ENCODE measurements around the gene LIPG. TPM values are rescaled to one million over a fixed set of nuclear protein-coding genes. Genes with fewer than 3 reads are reported as not detected.

LIPG gene
- total RNA-seq, 1 donor from 2014 or later: 1.5 TPM

- H3K27ac Mint-ChIP-seq (ENCODE audit: unreplicated experiment): no peak overlapping the region
- H3K4me1 Mint-ChIP-seq (ENCODE audit: low read depth): peaks cover 20% of the 10 kb centered on the region
- H3K27me3 Mint-ChIP-seq (ENCODE audit: low read depth): peaks cover 34% of the 10 kb centered on the region
- H3K4me3 Mint-ChIP-seq (ENCODE audit: unreplicated experiment): no peak overlapping the region
- H3K36me3 Mint-ChIP-seq (ENCODE audit: low read depth): no peaks in the 10 kb centered on the region
- TF ChIP-seq CTCF (IDR thresholded peaks at IDR 0.05): no peak
- DNase-seq (ENCODE audit: low spot score): no peak
- no peaks in the 10 kb centered on the region for H3K9me3 Mint-ChIP-seq (ENCODE audit: low read depth)
These were observed 4.4 kb downstream of the LIPG start for GRCh38 chr18:49566217-49566770.

- no peak overlapping the region for H3K27ac Mint-ChIP-seq (ENCODE audit: unreplicated experiment)
- peaks cover 27% of the 10 kb centered on the region for H3K27me3 Mint-ChIP-seq (ENCODE audit: low read depth)
- no peak overlapping the region for H3K4me3 Mint-ChIP-seq (ENCODE audit: unreplicated experiment)
- no peaks in the 10 kb centered on the region for H3K9me3 Mint-ChIP-seq (ENCODE audit: low read depth)
- no peak for DNase-seq (ENCODE audit: low spot score)
- peaks cover 13% of the 10 kb centered on the region for H3K4me1 Mint-ChIP-seq (ENCODE audit: low read depth)
- H3K36me3 Mint-ChIP-seq (ENCODE audit: low read depth): no peaks in the 10 kb centered on the region
- no peak for TF ChIP-seq CTCF (IDR thresholded peaks at IDR 0.05)
These were observed 5.1 kb downstream of the LIPG start for GRCh38 chr18:49566985-49567384.

- H3K4me3 Mint-ChIP-seq (ENCODE audit: unreplicated experiment): no peak overlapping the region
- no peak for TF ChIP-seq CTCF (IDR thresholded peaks at IDR 0.05)
- no peaks in the 10 kb centered on the region for H3K36me3 Mint-ChIP-seq (ENCODE audit: low read depth)
- DNase-seq (ENCODE audit: low spot score): no peak
- H3K9me3 Mint-ChIP-seq (ENCODE audit: low read depth): no peaks in the 10 kb centered on the region
- H3K27ac Mint-ChIP-seq (ENCODE audit: unreplicated experiment): no peak overlapping the region
- no peaks in the 10 kb centered on the region for H3K4me1 Mint-ChIP-seq (ENCODE audit: low read depth)
- peaks cover 13% of the 10 kb centered on the region for H3K27me3 Mint-ChIP-seq (ENCODE audit: low read depth)
These were observed 7.9 kb downstream of the LIPG start for GRCh38 chr18:49569724-49570123.

- Mint-ChIP-seq H3K4me3 (ENCODE audit: unreplicated experiment) (no peak overlapping the region), H3K27ac (ENCODE audit: unreplicated experiment) (no peak overlapping the region), H3K27me3 (ENCODE audit: low read depth) (peaks cover 5% of the 10 kb centered on the region), H3K4me1 (ENCODE audit: low read depth) (no peaks in the 10 kb centered on the region), H3K9me3 (ENCODE audit: low read depth) (no peaks in the 10 kb centered on the region), H3K36me3 (ENCODE audit: low read depth) (no peaks in the 10 kb centered on the region)
- TF ChIP-seq CTCF (IDR thresholded peaks at IDR 0.05): no peak
- DNase-seq (ENCODE audit: low spot score): no peak
These were observed 9.0 kb downstream of the LIPG start for GRCh38 chr18:49570836-49571235.

GRCh38 chr18:49572611-49573345 is 10.9 kb downstream of the LIPG start:
- Mint-ChIP-seq H3K9me3 (ENCODE audit: low read depth) (no peaks in the 10 kb centered on the region), H3K27ac (ENCODE audit: unreplicated experiment) (no peak overlapping the region), H3K27me3 (ENCODE audit: low read depth) (no peaks in the 10 kb centered on the region), H3K36me3 (ENCODE audit: low read depth) (no peaks in the 10 kb centered on the region), H3K4me1 (ENCODE audit: low read depth) (no peaks in the 10 kb centered on the region), H3K4me3 (ENCODE audit: unreplicated experiment) (no peak overlapping the region)
- no peak for TF ChIP-seq CTCF (IDR thresholded peaks at IDR 0.05)
- no peak for DNase-seq (ENCODE audit: low spot score)
